Adrenal gland (tissue), 5 donors: ENCODE data around the gene SIGLEC5.

Experiments
- CTCF ChIP-seq, 6 experiments: fragments of 450-650 bp in 4 of 6; fragments of 200-600 bp in 2 of 6; sonication (generic) in 1 of 6; IDR thresholded peaks; 1 replicate in 5 of 6; 2 replicates in 1 of 6; pipeline versions ENCODE4 v1.5.1 to v1.8.0; 2016 to 2021; ENCODE audit warnings: antibody characterized with exemption in 6 of 6, mild to moderate bottlenecking in 2 of 6, moderate library complexity in 1 of 6
- POLR2A ChIP-seq, 2 donors: fragments of 450-650 bp; IDR thresholded peaks; one replicate each; pipeline ENCODE4 v1.6.1; 2017; ENCODE audit warnings: antibody characterized with exemption in 2 of 2, mild to moderate bottlenecking in 2 of 2, moderate library complexity in 1 of 2
- donor health status: DM: no; HTN: no; CAD: no.

GRCh38 chr19:51614789-51615188 is 15.4 kb downstream of the SIGLEC5 start:
- TF ChIP-seq POLR2A (IDR thresholded peaks at IDR 0.05) (no peak), CTCF (IDR thresholded peaks at IDR 0.05) (no peak)
